A549 (cell line): ENCODE results near the gene TEX9. TPM values are rescaled to one million over a fixed set of nuclear protein-coding genes. Genes with fewer than 3 reads are reported as not detected.
A peak's percentile ranks its signal among the peaks of the same experiment; 100 is the strongest.
"Not testable (repeated sequence)": the region's sequence is repeated elsewhere in the genome, so short reads cannot be mapped to it uniquely, and the experiment has no call there.

Experiments used
- ATAC-seq, 2 experiments: fragments of 200-7000 bp in 1 of 2; fragments of >200 bp in 1 of 2; cut with Nextera tagmentation in 1 of 2; cut with Tn5 transposase in 1 of 2; 3 replicates each; pipeline versions ENCODE4 v1.8.0 to v1.9.1; 2018 to 2020; ENCODE audit warnings: mild to moderate bottlenecking in 1 of 2, moderate library complexity in 1 of 2
- CTCF ChIA-PET: fragments of 300-600 bp; sonication (Branson Sonifier 250); formaldehyde crosslinking; extraction: SDS; loops from one replicate; lab custom pipeline; 2021; ENCODE audit warnings: antibody characterized with exemption, inconsistent platforms; lab: Yijun Ruan, JAX
- POLR2A ChIA-PET: fragments of 350-600 bp; formaldehyde crosslinking; extraction: SDS; loops from one replicate; lab custom pipeline; 2021; ENCODE audit warnings: antibody characterized with exemption, inconsistent platforms; lab: Yijun Ruan, JAX
- DNase-seq, 2 experiments: peaks; one replicate each; pipeline versions ENCODE4 v3.0.0 to v3.0.0-alpha.2; 2011 to 2016; ENCODE audit warnings: low read depth in 1 of 2, low spot score in 1 of 2
- FAIRE-seq: peaks from 2 replicates; lab custom pipeline; 2011; peaks lifted over from hg19 to GRCh38; lab: Jason Lieb, UNC
- H3K27ac ChIP-seq, 2 experiments: fragments of >200 bp; sonication (Bioruptor Twin); formaldehyde crosslinking; 3 replicates each; pipeline ENCODE4 v1.5.1; 2016 to 2017
- H3K4me1 ChIP-seq: fragments of >200 bp; sonication (Bioruptor Twin); formaldehyde crosslinking; 3 replicates; pipeline ENCODE4 v1.6.1; 2016
- H3K4me2 ChIP-seq: fragments of >200 bp; sonication (Bioruptor Twin); formaldehyde crosslinking; 3 replicates; pipeline ENCODE4 v1.6.1; 2016
- H3K4me3 ChIP-seq: fragments of >200 bp; sonication (Bioruptor Twin); formaldehyde crosslinking; 3 replicates; pipeline ENCODE4 v1.5.1; 2016
- H3K9me3 ChIP-seq: fragments of >200 bp; sonication (Bioruptor Twin); formaldehyde crosslinking; 3 replicates; pipeline ENCODE4 v1.6.1; 2016
- CEBPB ChIP-seq, 2 experiments: fragments of >200 bp in 1 of 2; sonication (Bioruptor Twin) in 1 of 2; formaldehyde crosslinking in 1 of 2; IDR thresholded peaks; 2 replicates each; pipeline ENCODE4 v1.6.1; 2012 to 2016
- CHD4 ChIP-seq: fragments of 200-600 bp; sonication (generic); IDR thresholded peaks from 2 replicates; pipeline ENCODE4 v1.6.1; 2016; ENCODE audit warnings: antibody characterized with exemption, mild to moderate bottlenecking, borderline replicate concordance
- CTCF ChIP-seq: fragments of >200 bp; sonication (Bioruptor Twin); formaldehyde crosslinking; IDR thresholded peaks from 3 replicates; pipeline ENCODE4 v1.5.1; 2016
- EHF ChIP-seq: fragments of 250-450 bp; sonication (Bioruptor Pico); IDR thresholded peaks from 2 replicates; pipeline ENCODE4 v1.5.0; 2020; ENCODE audit warnings: mild to moderate bottlenecking
- FOSB ChIP-seq: fragments of 250-450 bp; sonication (Bioruptor Pico); IDR thresholded peaks from 2 replicates; pipeline ENCODE4 v1.5.0; 2020; ENCODE audit warnings: mild to moderate bottlenecking, moderate library complexity
- FOSL2 ChIP-seq, 2 experiments: fragments of 450-650 bp in 1 of 2; fragments of >200 bp in 1 of 2; sonication (Bioruptor Twin) in 1 of 2; formaldehyde crosslinking; IDR thresholded peaks; 2 replicates each; pipeline versions ENCODE4 v1.5.0 to v1.6.1; 2016 to 2020; ENCODE audit warnings: mild to moderate bottlenecking in 1 of 2, moderate library complexity in 1 of 2
- FOXS1 ChIP-seq: fragments of 250-450 bp; sonication (Bioruptor Pico); IDR thresholded peaks from 2 replicates; pipeline ENCODE4 v1.5.0; 2020; ENCODE audit warnings: mild to moderate bottlenecking, moderate library complexity
- HES2 ChIP-seq: fragments of >200 bp; sonication (Bioruptor Twin); formaldehyde crosslinking; IDR thresholded peaks from 2 replicates; pipeline ENCODE4 v1.6.1; 2016
- HOXB13 ChIP-seq: fragments of 250-450 bp; sonication (Bioruptor Pico); IDR thresholded peaks from 2 replicates; pipeline ENCODE4 v1.5.0; 2020; ENCODE audit warnings: low read depth, mild to moderate bottlenecking, moderate library complexity
- HOXB5 ChIP-seq: fragments of 250-450 bp; sonication (Bioruptor Pico); IDR thresholded peaks from 2 replicates; pipeline ENCODE4 v1.5.0; 2020; ENCODE audit warnings: mild to moderate bottlenecking, moderate library complexity
- JUN ChIP-seq, 2 experiments: fragments of >200 bp; sonication (Bioruptor Twin); formaldehyde crosslinking; IDR thresholded peaks; 2 replicates in 1 of 2; 3 replicates in 1 of 2; pipeline ENCODE4 v1.6.1; 2016 to 2017
- MAFK ChIP-seq: fragments of 450-650 bp; IDR thresholded peaks from 2 replicates; pipeline ENCODE4 v1.6.1; 2014; ENCODE audit not compliant: partially characterized antibody
- MAZ ChIP-seq: fragments of 150-350 bp; IDR thresholded peaks from 2 replicates; pipeline ENCODE4 v1.6.1; 2014; ENCODE audit warnings: antibody characterized with exemption, low read depth, low read length, borderline replicate concordance
- MYC ChIP-seq: IDR thresholded peaks from 2 replicates; pipeline ENCODE4 v1.6.1; 2012; ENCODE audit warnings: mild to moderate bottlenecking, inconsistent platforms, low read length, improper control_type of control experiment, borderline replicate concordance
- PHF8 ChIP-seq: fragments of 200-600 bp; sonication (generic); IDR thresholded peaks from 2 replicates; pipeline ENCODE4 v1.6.1; 2016; ENCODE audit warnings: low read depth, mild to moderate bottlenecking, antibody characterized with exemption, moderate library complexity, borderline replicate concordance
- POLR2A ChIP-seq: IDR thresholded peaks from 2 replicates; pipeline ENCODE4 v1.6.1; 2012; ENCODE audit warnings: mild to moderate bottlenecking, low read length
- POLR2AphosphoS2 ChIP-seq: conservative IDR thresholded peaks from 2 replicates; pipeline ENCODE4 v1.6.1; 2012; ENCODE audit warnings: low read length, improper control_type of control experiment, inconsistent platforms
- RFX5 ChIP-seq: fragments of 450-650 bp; IDR thresholded peaks from 2 replicates; pipeline ENCODE4 v1.7.1; 2014; ENCODE audit warnings: antibody characterized with exemption, mild to moderate bottlenecking, moderate library complexity
- SREBF2 ChIP-seq: fragments of 450-650 bp; IDR thresholded peaks from 2 replicates; pipeline ENCODE4 v1.6.1; 2014; ENCODE audit warnings: mild to moderate bottlenecking, moderate library complexity
- TFCP2L1 ChIP-seq: fragments of 250-450 bp; sonication (Bioruptor Pico); IDR thresholded peaks from 2 replicates; pipeline ENCODE4 v1.5.0; 2021; ENCODE audit warnings: mild to moderate bottlenecking
- ZSCAN20 ChIP-seq: fragments of 250-450 bp; sonication (Bioruptor Pico); IDR thresholded peaks from 2 replicates; pipeline ENCODE4 v1.8.0; 2022; ENCODE audit warnings: mild to moderate bottlenecking, moderate library complexity
- WGBS: methylation state at CpG from one replicate; pipeline ENCODE4 v1.1.6; 2017; ENCODE audit errors: missing lambda C conversion rate; 5-methylcytosine and 5-hydroxymethylcytosine counted together
- polyA plus RNA-seq, 4 experiments: library from polyadenylated mRNA; depleted of rRNA in 3 of 4; stranded (reverse); fragments of >200 nt; fragmentation: RNase III in 1 of 4; extraction: RNeasy Plus Mini Kit Qiagen cat#74134 plus additional on column Dnase treatment in 1 of 4; gene quantifications; 2 replicates in 3 of 4; 3 replicates in 1 of 4; pipeline ENCODE4 v1.2.3, GENCODE V29; 2011 to 2017
- TF ChIP-seq, protein P1 (sequence below): IDR thresholded peaks from 2 replicates; pipeline ENCODE4 v1.6.1; 2012
- TF ChIP-seq, protein P2 (sequence below): fragments of >200 bp; sonication (Bioruptor Twin); formaldehyde crosslinking; IDR thresholded peaks from 3 replicates; pipeline ENCODE4 v1.6.1; 2016
- TF ChIP-seq, protein P3 (sequence below): fragments of 150-350 bp; IDR thresholded peaks from 2 replicates; pipeline ENCODE4 v1.6.1; 2014; ENCODE audit warnings: low read depth, mild to moderate bottlenecking, low read length

The TEX9 gene
- polyA plus RNA-seq, 2 of the 4 experiments (the other 2 are of a cell fraction): 7.7 to 13.3 TPM

DNA sequence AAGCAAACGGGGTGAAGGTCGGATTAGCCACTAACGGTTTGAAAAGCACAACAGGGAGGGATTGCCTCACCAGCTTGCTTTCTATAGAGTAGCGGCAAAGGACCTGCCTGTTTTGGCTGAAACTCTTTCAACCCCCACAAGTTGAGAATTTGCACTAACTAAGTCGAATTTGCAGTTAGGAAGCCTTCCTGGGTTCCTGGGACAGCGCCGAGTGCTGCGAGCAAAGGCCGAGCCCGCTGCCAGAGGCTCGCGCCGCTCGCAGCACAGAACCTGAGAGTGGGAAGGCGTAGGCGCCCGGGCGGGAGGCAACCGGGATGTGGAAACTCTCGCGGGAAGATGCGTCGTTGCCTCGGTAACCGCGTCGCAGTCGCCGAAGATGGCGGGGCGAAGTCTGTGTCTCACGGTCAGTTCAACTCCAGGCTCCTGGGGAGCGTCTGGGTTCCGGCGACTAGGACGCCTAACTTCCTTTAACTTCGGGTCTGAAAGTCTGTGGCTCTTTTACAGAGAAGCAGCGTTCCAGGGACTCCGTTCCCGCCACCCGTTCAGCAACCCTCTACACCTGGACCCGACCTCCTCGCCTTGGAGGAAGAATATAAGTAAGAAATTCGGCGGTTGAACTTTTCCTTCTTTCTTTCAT is at the start of gene TEX9 (continued):
- TF ChIP-seq, protein P1, sequence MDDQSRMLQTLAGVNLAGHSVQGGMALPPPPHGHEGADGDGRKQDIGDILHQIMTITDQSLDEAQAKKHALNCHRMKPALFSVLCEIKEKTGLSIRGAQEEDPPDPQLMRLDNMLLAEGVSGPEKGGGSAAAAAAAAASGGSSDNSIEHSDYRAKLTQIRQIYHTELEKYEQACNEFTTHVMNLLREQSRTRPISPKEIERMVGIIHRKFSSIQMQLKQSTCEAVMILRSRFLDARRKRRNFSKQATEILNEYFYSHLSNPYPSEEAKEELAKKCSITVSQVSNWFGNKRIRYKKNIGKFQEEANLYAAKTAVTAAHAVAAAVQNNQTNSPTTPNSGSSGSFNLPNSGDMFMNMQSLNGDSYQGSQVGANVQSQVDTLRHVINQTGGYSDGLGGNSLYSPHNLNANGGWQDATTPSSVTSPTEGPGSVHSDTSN: no peak
- TF ChIP-seq HES2: no peak
- TF ChIP-seq RFX5: peak; percentile 50; the same call in 1 of the 2 replicates
- no peak for TF ChIP-seq FOXS1 (CRISPR knock-in tag)
- TF ChIP-seq MAZ: no peak
- peak; percentile 93 for TF ChIP-seq POLR2A
- no peak for TF ChIP-seq FOSL2 (IDR thresholded peaks at IDR 0.05)
- no peak for TF ChIP-seq FOSL2 (CRISPR knock-in tag; IDR thresholded peaks at IDR 0.05)
- TF ChIP-seq HOXB13 (CRISPR knock-in tag): no peak
- TF ChIP-seq ZSCAN20 (CRISPR knock-in tag): no peak
- TF ChIP-seq MYC: no peak
- TF ChIP-seq, protein P2, sequence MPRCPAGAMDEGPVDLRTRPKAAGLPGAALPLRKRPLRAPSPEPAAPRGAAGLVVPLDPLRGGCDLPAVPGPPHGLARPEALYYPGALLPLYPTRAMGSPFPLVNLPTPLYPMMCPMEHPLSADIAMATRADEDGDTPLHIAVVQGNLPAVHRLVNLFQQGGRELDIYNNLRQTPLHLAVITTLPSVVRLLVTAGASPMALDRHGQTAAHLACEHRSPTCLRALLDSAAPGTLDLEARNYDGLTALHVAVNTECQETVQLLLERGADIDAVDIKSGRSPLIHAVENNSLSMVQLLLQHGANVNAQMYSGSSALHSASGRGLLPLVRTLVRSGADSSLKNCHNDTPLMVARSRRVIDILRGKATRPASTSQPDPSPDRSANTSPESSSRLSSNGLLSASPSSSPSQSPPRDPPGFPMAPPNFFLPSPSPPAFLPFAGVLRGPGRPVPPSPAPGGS: peak; percentile 85; the same call in 2 of the 3 replicates
- TF ChIP-seq FOSB (CRISPR knock-in tag): no peak
- no peak for TF ChIP-seq HOXB5
- TF ChIP-seq CEBPB (IDR thresholded peaks at IDR 0.05): peak; percentile 28 to 51; a peak in 1 of 4 replicates
- TF ChIP-seq PHF8: peak; percentile 68
- no peak for TF ChIP-seq SREBF2
- TF ChIP-seq POLR2AphosphoS2: no peak
- TF ChIP-seq, protein P3, sequence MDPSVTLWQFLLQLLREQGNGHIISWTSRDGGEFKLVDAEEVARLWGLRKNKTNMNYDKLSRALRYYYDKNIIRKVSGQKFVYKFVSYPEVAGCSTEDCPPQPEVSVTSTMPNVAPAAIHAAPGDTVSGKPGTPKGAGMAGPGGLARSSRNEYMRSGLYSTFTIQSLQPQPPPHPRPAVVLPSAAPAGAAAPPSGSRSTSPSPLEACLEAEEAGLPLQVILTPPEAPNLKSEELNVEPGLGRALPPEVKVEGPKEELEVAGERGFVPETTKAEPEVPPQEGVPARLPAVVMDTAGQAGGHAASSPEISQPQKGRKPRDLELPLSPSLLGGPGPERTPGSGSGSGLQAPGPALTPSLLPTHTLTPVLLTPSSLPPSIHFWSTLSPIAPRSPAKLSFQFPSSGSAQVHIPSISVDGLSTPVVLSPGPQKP: no peak
- TF ChIP-seq CHD4: no peak
- no peak for TF ChIP-seq TFCP2L1 (CRISPR knock-in tag)
- peak in 1 of 2 experiments; percentile 86; a peak in 3 of 5 replicates for TF ChIP-seq JUN (IDR thresholded peaks at IDR 0.05)
- TF ChIP-seq EHF (CRISPR knock-in tag): no peak
- no peak for TF ChIP-seq MAFK
- TF ChIP-seq CTCF: no peak

DNA sequence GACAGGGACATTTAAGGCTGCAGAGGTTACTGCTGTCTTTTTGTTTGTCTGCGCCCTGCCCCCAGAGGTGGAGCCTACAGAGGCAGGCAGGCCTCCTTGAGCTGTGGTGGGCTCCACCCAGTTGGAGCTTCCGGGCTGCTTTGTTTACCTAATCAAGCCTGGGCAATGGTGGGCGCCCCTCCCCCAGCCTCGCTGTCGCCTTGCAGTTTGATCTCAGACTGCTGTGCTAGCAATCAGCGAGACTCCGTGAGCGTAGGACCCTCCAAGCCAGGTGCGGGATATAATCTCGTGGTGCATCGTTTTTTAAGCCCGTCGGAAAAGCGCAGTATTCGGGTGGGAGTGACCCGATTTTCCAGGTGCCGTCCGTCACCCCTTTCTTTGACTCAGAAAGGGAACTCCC is 48.7 kb upstream of the TEX9 start:
- POLR2A ChIA-PET, FAIRE-seq, H3K4me2 ChIP-seq, H3K4me3 ChIP-seq, ATAC-seq, DNase-seq, H3K9me3 ChIP-seq, H3K27ac ChIP-seq, CTCF ChIA-PET, H3K4me1 ChIP-seq: not testable (repeated sequence)
- WGBS: 75% methylated on average over 16 of the region's 18 CpGs
